HG02763 (cell line): ENCODE measurements around the gene AFF1.

ENCODE experiments used
- ATAC-seq: cut with Tn5 transposase; IDR thresholded peaks from one replicate; pipeline ENCODE4 v1.9.1; 2021; ENCODE audit warnings: mild to moderate bottlenecking, moderate library complexity; ENCODE audit not compliant: unreplicated experiment

The AFF1 gene

DNA sequence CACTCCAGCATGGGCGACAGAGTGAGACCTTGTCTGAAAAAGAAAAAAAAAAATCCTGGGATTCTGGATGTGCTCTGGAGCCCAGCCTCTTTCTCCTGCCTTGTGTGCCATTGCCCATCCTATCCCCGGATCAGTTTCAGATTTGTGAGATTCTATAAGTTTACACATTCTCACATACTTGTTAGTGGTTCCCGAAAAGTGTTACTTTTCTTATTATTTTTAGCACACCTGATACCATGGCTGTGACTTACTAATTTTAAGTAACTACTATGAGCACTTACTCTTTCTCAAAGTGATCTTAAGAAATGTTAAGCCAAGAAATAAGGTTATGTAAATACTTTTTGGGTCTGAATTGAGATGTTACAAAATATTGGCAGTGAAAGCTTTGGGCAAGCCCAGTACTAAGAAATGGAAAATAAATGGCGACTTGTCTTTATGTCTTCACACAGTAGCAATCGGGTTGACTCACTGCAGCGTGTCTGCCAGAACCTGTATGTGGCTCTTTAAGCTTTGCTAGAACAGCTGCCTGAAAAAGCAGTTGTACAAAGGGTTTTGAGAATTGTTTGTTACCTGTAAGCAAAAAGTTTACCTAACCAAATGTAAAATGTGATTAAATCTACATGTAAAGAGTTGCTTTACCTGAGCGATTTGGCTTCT, 166.9 kb downstream of the AFF1 start:
- ATAC-seq = no peak

DNA sequence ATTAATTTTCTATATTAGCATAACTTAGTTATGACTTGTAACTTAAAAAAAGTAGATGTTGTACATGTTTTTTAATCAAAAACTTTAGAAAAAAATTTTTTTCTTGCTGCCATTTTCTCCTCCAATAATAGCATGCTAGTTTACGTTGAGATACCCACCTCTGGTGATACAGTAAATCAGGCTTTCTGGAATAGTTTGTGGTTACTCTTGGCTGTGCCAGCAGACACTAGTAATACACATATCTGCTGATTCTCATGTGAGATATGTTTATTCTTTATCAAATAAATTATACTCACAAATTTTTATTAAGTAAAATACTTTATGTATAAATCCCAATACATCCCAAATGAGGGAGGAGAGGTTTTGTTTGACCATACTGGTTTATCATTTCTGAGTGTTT, 168.3 kb downstream of the AFF1 start:
- no peak for ATAC-seq

DNA sequence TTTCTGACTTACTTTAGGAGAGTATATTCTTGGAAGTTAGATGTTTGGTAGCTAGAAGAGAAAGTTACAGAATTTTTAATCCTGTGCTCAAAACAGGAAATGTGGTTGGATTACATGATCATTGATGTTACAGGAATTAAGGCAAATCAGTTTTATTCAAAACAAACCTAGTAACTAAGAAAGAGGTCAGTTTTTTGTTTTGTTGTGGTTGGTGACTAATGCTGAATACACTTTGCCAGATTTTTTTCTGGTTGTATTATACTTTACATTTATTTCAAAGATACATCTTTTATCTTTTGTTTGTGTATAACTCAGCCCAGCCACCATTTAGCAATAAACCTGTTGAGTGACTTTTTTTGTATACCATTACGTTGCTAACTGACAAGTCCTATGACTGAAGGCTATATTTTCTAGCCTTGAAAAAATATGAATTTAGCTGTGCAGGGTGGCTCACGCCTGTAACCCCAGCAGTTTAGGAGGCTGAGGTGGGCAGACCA, 168.9 kb downstream of the AFF1 start:
- ATAC-seq = no peak

DNA sequence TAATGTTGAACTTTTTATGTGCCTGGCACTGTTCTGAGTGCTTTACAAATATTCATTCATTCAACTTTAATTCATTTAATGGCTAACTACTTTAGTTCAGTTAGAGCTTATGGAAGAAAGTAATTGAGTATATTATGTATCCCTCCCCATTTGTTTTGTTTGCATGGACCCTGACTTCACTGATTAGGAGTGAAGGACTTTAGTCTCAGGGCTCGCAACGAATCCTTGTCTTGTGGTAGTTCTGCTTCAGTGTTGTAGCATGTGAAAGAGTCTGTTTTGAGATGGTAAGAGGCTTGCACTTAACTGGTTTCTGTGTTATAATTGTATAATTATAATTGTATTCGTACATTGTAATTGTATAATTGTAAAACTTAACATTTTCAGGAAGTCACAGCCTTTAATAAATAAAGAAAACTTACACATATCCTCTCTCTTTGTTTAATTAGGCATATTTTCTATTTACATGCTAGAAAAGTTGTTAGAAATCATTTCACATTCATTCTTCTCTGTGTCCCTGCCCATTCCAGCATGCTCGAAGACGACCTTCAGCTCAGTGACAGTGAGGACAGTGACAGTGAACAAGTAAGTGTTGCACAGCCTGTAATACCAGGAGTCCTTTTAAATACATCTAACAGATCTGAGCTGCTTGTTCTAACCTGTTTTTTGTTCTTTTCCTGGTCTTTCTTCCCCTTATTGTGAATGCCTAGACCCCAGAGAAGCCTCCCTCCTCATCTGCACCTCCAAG, 170.5 kb downstream of the AFF1 start:
- no peak for ATAC-seq

DNA sequence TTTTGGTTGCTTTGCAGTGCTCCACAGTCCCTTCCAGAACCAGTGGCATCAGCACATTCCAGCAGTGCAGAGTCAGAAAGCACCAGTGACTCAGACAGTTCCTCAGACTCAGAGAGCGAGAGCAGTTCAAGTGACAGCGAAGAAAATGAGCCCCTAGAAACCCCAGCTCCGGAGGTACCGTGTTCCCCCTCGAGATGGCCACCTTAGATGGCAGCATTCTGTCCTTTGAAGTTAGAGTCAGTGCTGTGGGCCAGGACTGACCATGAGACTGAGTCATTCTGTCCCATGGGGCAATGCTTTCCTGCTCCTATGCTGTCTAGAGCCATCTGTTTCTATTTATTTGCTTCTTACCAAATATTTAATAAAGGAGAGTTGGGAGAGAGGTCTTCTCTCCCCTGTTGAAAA, 173.3 kb downstream of the AFF1 start:
- no peak for ATAC-seq

DNA sequence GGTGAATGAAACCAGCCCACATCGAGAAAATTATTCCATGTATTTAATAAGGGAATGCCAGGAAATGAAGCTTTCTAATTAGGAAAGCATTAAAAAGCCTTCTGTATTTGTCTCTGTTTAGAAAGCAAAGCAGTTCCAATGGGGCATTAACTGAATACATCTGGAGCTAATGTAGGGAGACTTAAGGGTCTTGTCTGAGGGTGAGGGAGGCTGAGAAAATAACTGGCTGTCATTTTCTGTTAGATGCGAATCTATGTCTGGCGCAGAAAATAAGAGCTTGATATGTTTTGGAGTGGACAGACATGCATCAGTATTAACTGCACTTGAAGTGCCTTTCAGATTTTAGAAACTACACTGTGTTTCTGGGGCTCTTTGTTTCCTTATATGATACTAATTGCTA, 174.3 kb downstream of the AFF1 start:
- ATAC-seq = no peak

DNA sequence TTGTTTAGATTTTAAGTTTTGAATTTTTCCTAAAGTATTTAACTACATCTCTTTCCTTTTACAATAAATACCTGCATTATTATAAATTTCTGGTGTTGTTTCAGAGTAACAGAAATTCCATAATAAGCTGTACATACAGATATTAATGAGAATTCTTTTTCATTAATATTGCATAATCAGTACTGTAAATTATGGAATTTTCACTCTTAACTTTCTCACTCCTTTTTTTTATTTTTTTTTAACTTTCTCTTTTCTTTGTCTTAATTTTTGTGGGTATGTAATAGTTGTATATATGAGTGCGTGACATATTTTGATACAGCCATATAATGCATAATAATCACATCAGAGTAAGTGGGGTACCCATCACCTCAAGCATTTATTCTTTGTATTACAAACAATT, 175.1 kb downstream of the AFF1 start:
- no peak for ATAC-seq

DNA sequence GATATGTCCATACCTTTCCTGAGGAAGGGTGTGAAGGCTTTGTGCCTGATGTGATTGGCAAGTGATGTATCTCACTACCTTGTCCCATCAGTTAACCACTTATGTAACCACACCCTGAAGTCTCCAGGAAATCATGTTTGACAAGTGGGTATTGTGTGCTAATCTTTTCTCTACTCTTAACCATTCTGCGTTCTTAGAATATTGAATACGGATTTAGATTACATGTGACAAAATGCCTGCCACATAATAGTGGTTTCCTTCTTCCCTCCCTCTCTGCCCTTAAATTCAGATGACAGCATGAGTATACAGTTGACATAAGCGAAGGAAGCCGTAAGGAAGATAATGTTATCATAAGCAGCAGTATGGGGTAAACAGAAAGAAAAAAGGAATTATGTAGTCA, 177.3 kb downstream of the AFF1 start:
- no peak for ATAC-seq

DNA sequence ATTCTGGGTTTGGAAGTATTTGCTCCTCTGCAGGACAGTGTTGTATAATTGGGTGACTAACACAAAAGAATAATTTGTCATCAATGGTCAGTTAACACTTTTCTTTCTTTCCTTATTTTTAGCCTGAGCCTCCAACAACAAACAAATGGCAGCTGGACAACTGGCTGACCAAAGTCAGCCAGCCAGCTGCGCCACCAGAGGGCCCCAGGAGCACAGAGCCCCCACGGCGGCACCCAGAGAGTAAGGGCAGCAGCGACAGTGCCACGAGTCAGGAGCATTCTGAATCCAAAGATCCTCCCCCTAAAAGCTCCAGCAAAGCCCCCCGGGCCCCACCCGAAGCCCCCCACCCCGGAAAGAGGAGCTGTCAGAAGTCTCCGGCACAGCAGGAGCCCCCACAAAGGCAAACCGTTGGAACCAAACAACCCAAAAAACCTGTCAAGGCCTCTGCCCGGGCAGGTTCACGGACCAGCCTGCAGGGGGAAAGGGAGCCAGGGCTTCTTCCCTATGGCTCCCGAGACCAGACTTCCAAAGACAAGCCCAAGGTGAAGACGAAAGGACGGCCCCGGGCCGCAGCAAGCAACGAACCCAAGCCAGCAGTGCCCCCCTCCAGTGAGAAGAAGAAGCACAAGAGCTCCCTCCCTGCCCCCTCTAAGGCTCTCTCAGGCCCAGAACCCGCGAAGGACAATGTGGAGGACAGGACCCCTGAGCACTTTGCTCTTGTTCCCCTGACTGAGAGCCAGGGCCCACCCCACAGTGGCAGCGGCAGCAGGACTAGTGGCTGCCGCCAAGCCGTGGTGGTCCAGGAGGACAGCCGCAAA, 179.6 kb downstream of the AFF1 start:
- no peak for ATAC-seq

DNA sequence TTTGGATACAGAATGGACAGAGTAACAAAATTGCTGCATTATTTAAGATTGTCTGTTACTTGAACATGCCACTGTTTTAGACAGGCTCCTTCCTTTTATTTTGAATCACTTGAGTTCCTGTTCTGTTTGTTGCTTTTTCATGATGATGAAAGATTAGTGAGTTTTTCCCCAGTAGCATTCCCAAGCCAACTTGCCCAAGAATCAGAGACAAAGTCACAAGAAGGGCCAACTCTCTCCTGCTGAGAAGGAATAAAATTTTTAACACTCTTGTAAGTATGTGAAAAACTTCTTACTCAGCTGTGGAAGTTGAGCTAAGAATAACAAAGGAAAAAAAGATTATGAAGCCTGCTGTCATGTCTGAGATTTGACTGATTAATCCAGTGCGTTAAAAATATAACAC, 181.4 kb downstream of the AFF1 start:
- no peak for ATAC-seq

DNA sequence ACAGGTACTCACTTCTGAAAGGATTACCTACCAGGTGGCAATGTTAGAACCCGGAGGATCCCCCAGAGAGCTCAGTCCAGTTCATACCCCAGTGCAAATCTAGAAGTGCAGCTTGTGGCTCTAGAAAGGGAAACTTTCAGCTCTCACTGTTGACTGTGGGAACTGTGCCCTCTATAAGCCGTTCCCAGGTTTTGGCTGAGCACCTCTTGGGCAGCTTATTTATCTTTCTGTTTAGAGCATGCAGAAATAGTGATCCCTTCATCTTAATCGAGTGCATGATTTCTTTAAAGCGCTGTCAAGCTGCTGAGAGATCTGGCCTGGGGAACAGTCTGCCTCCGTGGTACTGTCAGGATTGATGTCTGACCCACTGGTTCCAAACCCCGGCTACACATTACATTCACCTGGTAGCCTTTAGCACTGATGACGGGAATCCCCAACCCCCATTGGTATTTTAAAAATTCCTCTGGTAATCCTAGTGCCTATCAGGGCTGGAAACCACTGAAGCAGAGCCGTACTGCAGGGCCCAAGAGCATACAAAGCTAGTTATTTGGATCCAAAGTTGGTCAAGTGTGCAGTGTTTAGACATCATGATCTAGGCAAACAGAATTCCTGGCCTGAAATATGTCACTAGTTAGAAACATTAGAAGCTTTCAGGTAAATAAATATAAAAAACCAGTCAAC, 182.4 kb downstream of the AFF1 start:
- no peak for ATAC-seq

DNA sequence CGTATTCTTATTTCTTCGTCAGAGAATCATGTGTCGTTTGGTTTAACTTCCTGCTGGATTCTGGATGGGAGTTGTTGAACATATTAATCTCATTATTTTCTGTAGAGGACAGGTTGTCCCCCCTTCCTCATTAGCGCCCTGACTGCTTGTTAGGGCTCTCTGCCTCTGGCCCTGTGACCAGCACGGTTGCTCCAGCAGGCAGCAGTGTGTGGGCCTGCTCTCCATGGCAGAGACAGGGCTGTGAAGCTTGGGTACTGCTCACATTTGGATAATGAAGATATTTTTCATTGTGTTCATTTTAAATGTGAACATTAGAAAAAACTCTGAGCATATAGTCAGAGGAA, 182.9 kb downstream of the AFF1 start:
- no peak for ATAC-seq

DNA sequence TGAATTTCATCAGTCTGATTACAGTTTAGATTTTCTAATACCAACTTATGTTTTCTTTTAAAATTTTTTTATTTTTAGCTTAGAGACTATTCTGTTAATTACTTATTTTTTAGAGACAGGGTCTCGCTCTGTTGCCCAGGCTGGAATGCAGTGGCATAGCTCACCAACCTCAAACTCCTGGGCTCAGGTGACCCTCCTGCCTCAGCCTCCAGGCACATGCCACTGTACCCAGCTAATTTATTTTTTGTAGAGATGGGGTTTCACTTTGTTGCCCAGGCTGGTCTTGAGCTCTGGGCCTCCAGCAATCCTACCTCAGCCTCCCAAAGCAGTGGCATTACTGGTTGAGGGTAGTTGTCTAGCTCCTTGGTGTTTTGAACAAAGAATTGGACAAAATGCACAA, 183.6 kb downstream of the AFF1 start:
- no peak for ATAC-seq

DNA sequence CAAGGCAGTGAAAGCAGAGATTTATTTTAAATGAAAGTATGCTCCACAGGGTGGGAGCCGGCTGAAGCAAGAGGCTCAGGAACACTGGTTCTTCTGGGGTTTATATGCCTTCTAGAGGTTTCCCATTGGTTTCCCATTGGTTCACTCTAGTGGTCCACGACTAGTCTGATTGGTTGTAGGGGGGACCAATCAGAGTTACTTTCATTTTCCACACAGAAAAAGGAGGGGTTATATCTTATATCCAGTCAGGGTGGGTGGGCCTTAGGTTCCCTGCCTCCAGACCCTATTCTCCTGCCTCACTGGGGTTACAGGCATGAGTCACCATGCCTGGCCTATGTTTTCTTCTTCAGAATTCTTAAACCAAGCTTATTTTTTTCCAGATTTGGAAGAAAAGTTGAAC, 184.0 kb downstream of the AFF1 start:
- no peak for ATAC-seq

DNA sequence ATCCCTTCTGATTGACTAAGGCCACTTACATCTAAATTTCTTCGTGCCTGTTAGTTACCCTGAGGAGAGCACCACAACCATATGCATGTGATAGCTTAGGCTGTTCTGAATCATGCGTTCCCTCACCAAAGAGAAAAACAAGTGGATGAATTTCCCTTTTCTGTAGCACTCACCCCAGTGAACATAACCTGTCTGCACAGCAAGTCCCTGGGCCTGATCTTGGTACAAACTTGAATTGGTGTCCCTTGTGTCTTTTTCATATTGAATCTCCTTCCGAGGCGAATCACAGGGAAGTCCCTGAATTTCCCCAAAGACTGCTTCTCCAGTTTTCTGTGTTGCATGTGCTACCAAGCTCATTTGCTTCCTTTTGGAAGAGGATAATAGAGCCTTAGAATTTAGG, 185.2 kb downstream of the AFF1 start:
- no peak for ATAC-seq

DNA sequence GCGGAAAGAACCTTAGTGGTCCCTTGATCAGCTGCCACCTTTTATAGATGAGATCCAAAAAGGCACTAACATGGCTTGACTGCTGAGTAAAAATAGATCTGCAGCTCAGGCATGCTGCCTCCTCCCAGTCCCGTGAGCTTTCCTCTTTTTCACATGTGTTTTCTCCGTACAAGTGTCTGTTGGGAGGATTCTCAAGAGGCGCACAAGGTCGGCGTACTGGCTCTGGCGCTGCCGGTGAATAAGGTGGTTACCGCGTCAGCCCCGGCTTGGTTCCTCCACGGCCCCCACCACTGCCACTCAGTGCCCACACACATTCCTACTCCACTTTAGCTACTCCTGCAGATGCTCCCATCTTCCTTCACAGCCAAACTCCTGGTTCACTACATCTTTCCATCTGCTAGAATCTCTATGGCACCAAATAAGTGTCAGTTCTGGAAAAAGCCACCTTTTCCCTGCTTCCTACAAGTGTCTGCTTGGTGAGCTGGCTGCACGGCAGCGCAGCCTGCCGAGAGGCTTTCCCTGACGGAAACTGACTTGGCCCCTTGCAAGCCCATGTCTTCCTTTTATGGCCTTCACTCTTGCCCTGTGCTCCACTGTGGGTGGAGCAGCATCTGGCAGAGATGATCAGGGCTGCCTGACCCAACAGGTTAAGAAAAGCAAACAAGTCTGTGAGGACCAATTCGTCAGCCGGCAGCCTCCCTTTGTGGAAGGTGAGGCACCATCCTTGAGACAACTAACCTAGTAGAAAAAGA, 185.8 kb downstream of the AFF1 start:
- ATAC-seq = no peak

DNA sequence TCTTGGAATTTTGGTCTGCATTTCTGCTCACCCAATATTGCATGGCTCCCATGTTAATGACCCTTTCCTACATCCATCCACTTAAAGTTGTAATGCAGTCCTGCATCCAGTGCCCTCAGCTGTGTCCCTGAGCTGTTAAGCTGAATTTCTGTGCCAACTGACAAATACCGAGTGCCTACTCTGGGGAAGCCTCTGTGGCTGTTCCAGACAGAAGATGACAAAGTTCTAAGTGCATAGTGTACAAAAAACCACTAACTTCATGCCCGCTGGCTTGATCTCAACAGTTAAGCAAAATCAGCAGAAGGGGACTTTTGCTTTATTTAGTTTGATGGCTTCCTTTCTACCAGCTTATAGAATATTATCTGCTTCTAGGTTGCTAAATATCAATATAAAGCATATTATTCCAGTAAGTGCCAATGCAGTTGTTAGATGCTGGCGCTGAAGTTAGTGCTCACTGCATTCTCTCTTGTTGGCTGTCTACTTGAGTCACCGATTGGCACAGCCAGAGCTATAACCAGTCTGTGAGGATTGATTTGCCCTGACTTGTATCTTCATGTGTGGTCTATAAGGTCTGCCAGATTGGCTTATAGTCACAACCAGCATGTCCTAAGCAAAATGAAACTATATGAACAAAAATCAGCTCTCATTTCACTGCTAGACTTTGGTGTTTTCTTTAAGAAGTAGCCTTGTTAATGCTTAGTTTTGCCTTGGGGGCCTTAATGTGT, 186.7 kb downstream of the AFF1 start:
- no peak for ATAC-seq

DNA sequence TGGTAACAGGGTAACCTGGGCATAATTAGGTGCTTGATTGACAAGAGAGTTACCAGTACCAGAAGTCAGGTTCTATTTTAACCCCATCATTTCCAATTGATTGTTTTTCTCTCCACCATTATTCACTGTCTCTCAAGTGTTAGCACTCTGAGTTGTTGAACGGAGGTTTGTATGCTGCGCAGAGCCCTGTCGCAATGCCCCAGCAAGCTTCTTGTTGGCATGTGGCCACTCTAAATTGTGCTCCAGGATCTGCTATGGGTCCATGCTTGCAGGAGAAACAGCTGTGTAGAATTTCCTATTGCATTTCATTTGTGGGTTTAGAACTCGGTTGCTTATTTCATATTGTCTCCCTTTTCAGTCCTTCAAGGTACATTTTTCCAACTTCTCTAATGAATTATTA, 187.4 kb downstream of the AFF1 start:
- ATAC-seq = no peak

DNA sequence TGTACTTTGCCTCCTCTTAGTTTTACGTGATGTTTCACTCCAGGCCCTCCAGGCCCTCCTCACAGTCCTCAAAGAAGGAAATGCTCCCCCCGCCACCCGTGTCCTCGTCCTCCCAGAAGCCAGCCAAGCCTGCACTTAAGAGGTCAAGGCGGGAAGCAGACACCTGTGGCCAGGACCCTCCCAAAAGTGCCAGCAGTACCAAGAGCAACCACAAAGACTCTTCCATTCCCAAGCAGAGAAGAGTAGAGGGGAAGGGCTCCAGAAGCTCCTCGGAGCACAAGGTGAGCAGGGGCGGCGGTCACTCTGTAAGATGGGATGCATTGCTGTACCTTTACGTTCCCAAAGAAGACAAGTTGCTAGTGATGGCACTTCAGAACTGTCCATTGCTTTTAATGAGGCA, 191.2 kb downstream of the AFF1 start:
- ATAC-seq = no peak
